H1 (cell line): ENCODE measurements around the gene CNTN5. TPM values are rescaled to one million over a fixed set of nuclear protein-coding genes. Genes with fewer than 3 reads are reported as not detected.

Experiments used
- CTCF ChIA-PET: fragments of 300-600 bp; sonication (Branson Sonifier 250); formaldehyde crosslinking; loops from one replicate; lab custom pipeline; 2021; ENCODE audit not compliant: partially characterized antibody; lab: Charles Lee
- POLR2A ChIA-PET: fragments of 300-600 bp; sonication (Branson Sonifier 250); formaldehyde crosslinking; loops from one replicate; lab custom pipeline; 2021; ENCODE audit warnings: inconsistent platforms; ENCODE audit not compliant: partially characterized antibody; lab: Charles Lee
- DNase-seq, 2 experiments: peaks; one replicate each; pipeline versions ENCODE4 v3.0.0 to v3.0.0-alpha.2; 2010 to 2022; ENCODE audit warnings: low spot score in 2 of 2, low read depth in 1 of 2, mixed read lengths in 1 of 2
- FAIRE-seq: peaks from 2 replicates; lab custom pipeline; 2011; peaks lifted over from hg19 to GRCh38; lab: Jason Lieb, UNC
- H2AFZ ChIP-seq: 2 replicates; pipeline ENCODE4 v1.8.1; 2012; ENCODE audit warnings: low read length, inconsistent platforms
- H2AK5ac ChIP-seq: 2 replicates; pipeline ENCODE4 v1.6.1; 2013; ENCODE audit warnings: low read depth, low read length
- H2BK120ac ChIP-seq: replicated peaks from 2 replicates; pipeline ENCODE3; 2013; ENCODE audit warnings: low read depth, low read length, inconsistent platforms
- H2BK12ac ChIP-seq: 2 replicates; pipeline ENCODE4 v1.6.1; 2013; ENCODE audit warnings: low read depth, low read length
- H2BK15ac ChIP-seq: 2 replicates; pipeline ENCODE4 v1.6.1; 2013; ENCODE audit warnings: low read length
- H2BK20ac ChIP-seq: 2 replicates; pipeline ENCODE4 v1.6.1; 2013; ENCODE audit warnings: low read length
- H2BK5ac ChIP-seq: 2 replicates; pipeline ENCODE4 v1.6.1; 2013; ENCODE audit warnings: low read depth, low read length
- H3K14ac ChIP-seq: 2 replicates; pipeline ENCODE4 v1.6.1; 2013; ENCODE audit warnings: inconsistent platforms; ENCODE audit not compliant: insufficient read length
- H3K18ac ChIP-seq: 2 replicates; pipeline ENCODE4 v1.6.1; 2013; ENCODE audit warnings: low read length; ENCODE audit errors: extremely low read depth
- H3K23ac ChIP-seq: 2 replicates; pipeline ENCODE4 v1.6.1; 2013; ENCODE audit warnings: inconsistent platforms; ENCODE audit not compliant: insufficient read length
- H3K23me2 ChIP-seq: 2 replicates; pipeline ENCODE4 v1.6.1; 2013; ENCODE audit warnings: low read depth, low read length
- H3K27ac ChIP-seq: 2 replicates; pipeline ENCODE4 v1.6.1; 2011; ENCODE audit warnings: low read depth, low read length, inconsistent platforms
- H3K27me3 ChIP-seq, 4 experiments: replicated peaks in 1 of 4; 1 replicate in 1 of 4; 2 replicates in 3 of 4; pipeline versions ENCODE4 v1.6.1 to v1.8.1; 2011 to 2013; ENCODE audit warnings: low read length in 3 of 4, mild to moderate bottlenecking in 3 of 4, inconsistent platforms in 2 of 4, mixed read lengths in 2 of 4, moderate library complexity in 1 of 4; ENCODE audit not compliant: control insufficient read depth in 3 of 4, insufficient read depth in 3 of 4; ENCODE audit errors: extremely low read depth in 1 of 4
- H3K36me3 ChIP-seq, 4 experiments: 2 replicates each; pipeline versions ENCODE4 v1.6.1 to v1.8.1; 2011 to 2013; ENCODE audit warnings: mild to moderate bottlenecking in 4 of 4, low read length in 3 of 4, moderate library complexity in 2 of 4, control low read depth in 1 of 4, inconsistent platforms in 1 of 4; ENCODE audit not compliant: insufficient read depth in 4 of 4, control insufficient read depth in 2 of 4
- H3K4ac ChIP-seq: replicated peaks from 2 replicates; pipeline ENCODE3; 2013; ENCODE audit warnings: low read length, low read depth, mixed read lengths, inconsistent platforms; ENCODE audit not compliant: insufficient read length
- H3K4me1 ChIP-seq, 4 experiments: replicated peaks in 1 of 4; 1 replicate in 1 of 4; 2 replicates in 3 of 4; pipeline versions ENCODE4 v1.6.1 to v1.8.1; 2011 to 2013; ENCODE audit warnings: low read length in 3 of 4, inconsistent platforms in 2 of 4, mixed read lengths in 1 of 4; ENCODE audit not compliant: insufficient read depth in 4 of 4, control insufficient read depth in 3 of 4
- H3K4me2 ChIP-seq, 2 experiments: 2 replicates each; pipeline versions ENCODE4 v1.6.1 to v1.8.1; 2011 to 2013; ENCODE audit warnings: low read depth in 2 of 2, low read length in 2 of 2, control low read depth in 1 of 2, inconsistent platforms in 1 of 2, mild to moderate bottlenecking in 1 of 2; ENCODE audit not compliant: insufficient read depth in 1 of 2
- H3K4me3 ChIP-seq, 4 experiments: fragments of 200-600, 300-600 bp in 1 of 4; sonication (generic), shearing (Covaris generic), sonication (Bioruptor Twin) in 1 of 4; 2 replicates each; pipeline versions ENCODE4 v1.5.1 to v1.8.1; 2011 to 2016; ENCODE audit warnings: low read length in 4 of 4, low read depth in 3 of 4, control low read depth in 2 of 4, inconsistent platforms in 2 of 4, mild to moderate bottlenecking in 2 of 4, mixed read lengths in 1 of 4, moderate library complexity in 1 of 4; ENCODE audit not compliant: insufficient read depth in 2 of 4; ENCODE audit errors: extremely low read depth in 1 of 4
- H3K56ac ChIP-seq: replicated peaks from 2 replicates; pipeline ENCODE3; 2013; ENCODE audit warnings: low read depth, mild to moderate bottlenecking, mixed read lengths, low read length, inconsistent platforms; ENCODE audit not compliant: insufficient read length
- H3K79me1 ChIP-seq: 2 replicates; pipeline ENCODE4 v1.6.1; 2013; ENCODE audit warnings: low read depth, low read length, control low read depth
- H3K79me2 ChIP-seq, 2 experiments: 2 replicates each; pipeline versions ENCODE4 v1.6.1 to v1.8.1; 2012 to 2013; ENCODE audit warnings: low read length in 2 of 2, mild to moderate bottlenecking in 2 of 2, inconsistent platforms in 1 of 2; ENCODE audit not compliant: insufficient read depth in 2 of 2, control insufficient read depth in 1 of 2
- H3K9ac ChIP-seq, 4 experiments: replicated peaks in 1 of 4; 1 replicate in 1 of 4; 2 replicates in 3 of 4; pipeline versions ENCODE4 v1.6.1 to v1.8.1; 2011 to 2013; ENCODE audit warnings: low read depth in 3 of 4, low read length in 3 of 4, control low read depth in 2 of 4, mild to moderate bottlenecking in 2 of 4, moderate library complexity in 2 of 4, inconsistent platforms in 1 of 4; ENCODE audit errors: extremely low read depth in 1 of 4
- H3K9me3 ChIP-seq, 2 experiments: 2 replicates each; pipeline versions ENCODE4 v1.6.1 to v1.8.1; 2012 to 2013; ENCODE audit warnings: mild to moderate bottlenecking in 2 of 2, moderate library complexity in 2 of 2, control low read depth in 1 of 2, inconsistent platforms in 1 of 2, low read depth in 1 of 2, low read length in 1 of 2, mixed read lengths in 1 of 2; ENCODE audit not compliant: insufficient read depth in 2 of 2
- H4K20me1 ChIP-seq, 2 experiments: replicated peaks in 1 of 2; 2 replicates each; pipeline versions ENCODE3 to v1.8.1; 2011 to 2013; ENCODE audit warnings: inconsistent platforms in 2 of 2, low read length in 2 of 2, mild to moderate bottlenecking in 1 of 2; ENCODE audit not compliant: insufficient read depth in 2 of 2, control insufficient read depth in 1 of 2
- H4K5ac ChIP-seq: 2 replicates; pipeline ENCODE4 v1.6.1; 2013; ENCODE audit warnings: low read length, low read depth, mixed read lengths, inconsistent platforms; ENCODE audit not compliant: insufficient read length
- H4K8ac ChIP-seq: 2 replicates; pipeline ENCODE4 v1.8.0; 2013; ENCODE audit warnings: mild to moderate bottlenecking, moderate library complexity, low read length, inconsistent platforms; ENCODE audit not compliant: insufficient read depth; ENCODE audit errors: extremely low read depth
- H4K91ac ChIP-seq: replicated peaks from 2 replicates; pipeline ENCODE3; 2013; ENCODE audit warnings: low read length, mixed read lengths, inconsistent platforms; ENCODE audit not compliant: insufficient read length
- ASH2L ChIP-seq: fragments of 200-600, 300-600 bp; sonication (generic); IDR thresholded peaks from one replicate; pipeline ENCODE4 v1.7.1; 2017; ENCODE audit warnings: low read length
- CBX5 ChIP-seq: fragments of 300-800, 300-1000 bp; sonication (generic); IDR thresholded peaks from 2 replicates; pipeline ENCODE4 v1.7.1; 2016; ENCODE audit warnings: antibody characterized with exemption, low read length, low read depth
- POU5F1 ChIP-seq: IDR thresholded peaks from 2 replicates; pipeline ENCODE4 v1.6.1; 2011; ENCODE audit warnings: low read depth, mild to moderate bottlenecking, low read length, moderate library complexity
- RAD21 ChIP-seq, 2 experiments: IDR thresholded peaks in 1 of 2; conservative IDR thresholded peaks in 1 of 2; 2 replicates each; pipeline ENCODE4 v1.6.1; 2011; ENCODE audit warnings: low read depth in 2 of 2, low read length in 2 of 2, improper control_type of control experiment in 1 of 2, inconsistent platforms in 1 of 2, mild to moderate bottlenecking in 1 of 2, moderate library complexity in 1 of 2
- RNF2 ChIP-seq: fragments of 200-900, 300-1000 bp; sonication (generic); IDR thresholded peaks from 2 replicates; pipeline ENCODE4 v1.7.1; 2016; ENCODE audit warnings: borderline replicate concordance, low read depth, mild to moderate bottlenecking, antibody characterized with exemption, low read length; ENCODE audit not compliant: poor library complexity, severe bottlenecking; ENCODE audit errors: missing control alignments
- TCF12 ChIP-seq: IDR thresholded peaks from 2 replicates; pipeline ENCODE4 v1.6.1; 2011; ENCODE audit warnings: low read depth, mild to moderate bottlenecking, low read length
- WGBS, 2 experiments: shearing (Covaris generic) in 1 of 2; methylation state at CpG; one replicate each; pipeline versions ENCODE4 v1.1.6 to v1.1.7; 2013 to 2015; ENCODE audit warnings: low lambda C conversion rate in 2 of 2, mixed read lengths in 2 of 2, inconsistent platforms in 1 of 2, low coverage in 1 of 2, missing lambda C conversion rate in 1 of 2; ENCODE audit not compliant: insufficient replicate concordance in 2 of 2, insufficient coverage in 1 of 2, insufficient read length in 1 of 2; ENCODE audit errors: extremely low coverage in 1 of 2, missing lambda C conversion rate in 1 of 2; 5-methylcytosine and 5-hydroxymethylcytosine counted together
- polyA plus RNA-seq, 7 experiments: library from polyadenylated mRNA; depleted of rRNA in 3 of 7; stranded (reverse) in 5 of 7; unstranded in 2 of 7; fragments of >200 nt in 5 of 7; fragments of 200-250 nt in 2 of 7; gene quantifications; 1 replicate in 5 of 7; 2 replicates in 1 of 7; 4 replicates in 1 of 7; pipeline versions ENCODE4 v1.2.1 to v1.2.3, GENCODE V29; 2011 to 2013; ENCODE audit warnings: missing spikeins in 2 of 7, mixed read lengths in 2 of 7
- total RNA-seq: library from RNA; stranded (reverse); fragmentation: NEBNext Ultra II Directional; extraction: Animal tissue kit (Norgen Biotek cat#: 25700); gene quantifications from 2 replicates; pipeline ENCODE4 v1.2.1, GENCODE V29; 2021
- TF ChIP-seq, protein P1 (sequence below): IDR thresholded peaks from 2 replicates; pipeline ENCODE4 v1.6.1; 2012; ENCODE audit warnings: inconsistent platforms

The CNTN5 gene
- total and polyA plus RNA-seq, 2 of the 8 experiments (the other 6 are each of a cell fraction or from before 2014, with no cell fraction given) = not detected

- DNase-seq = no peak
- no peak overlapping the region for H2AK5ac ChIP-seq
- no peak for FAIRE-seq
- H3K9ac ChIP-seq = no peak overlapping the region
- H2AFZ ChIP-seq = no peak overlapping the region
- 94% methylated on average over 2 of the region's 2 CpGs; no CpG with 5 or more reads in 1 of the 2 experiments for WGBS, 2 experiments
- no peaks in the 10 kb centered on the region for H3K9me3 ChIP-seq
- H3K23me2 ChIP-seq = no peaks in the 10 kb centered on the region
- no peaks in the 10 kb centered on the region for H3K4me1 ChIP-seq
- no peak overlapping the region for H3K4ac ChIP-seq
- no peak overlapping the region for H4K91ac ChIP-seq
- no peak overlapping the region for H4K5ac ChIP-seq
- no peak overlapping the region for H2BK120ac ChIP-seq
- no peaks in the 10 kb centered on the region for H3K79me1 ChIP-seq
- no peak overlapping the region for H2BK15ac ChIP-seq
- no peaks in the 10 kb centered on the region for H3K79me2 ChIP-seq
- H4K20me1 ChIP-seq = no peaks in the 10 kb centered on the region
- CTCF ChIA-PET = no interaction called here
- no peak overlapping the region for H3K23ac ChIP-seq
- H3K56ac ChIP-seq = no peak overlapping the region
- no peak overlapping the region for H3K14ac ChIP-seq
- no peak overlapping the region for H2BK20ac ChIP-seq
- POLR2A ChIA-PET = no interaction called here
- H2BK12ac ChIP-seq = no peak overlapping the region
- no peak for TF ChIP-seq CBX5
- no peak for TF ChIP-seq ASH2L
- no peak for TF ChIP-seq TCF12
- TF ChIP-seq RAD21 (IDR thresholded peaks at IDR 0.05 in 1 of 2, conservative IDR thresholded peaks at IDR 0.05 in 1 of 2; ENCODE audit: low read depth in 2 of 2, low read length in 2 of 2) = no peak
- no peak for TF ChIP-seq RNF2
- TF ChIP-seq, protein P1, sequence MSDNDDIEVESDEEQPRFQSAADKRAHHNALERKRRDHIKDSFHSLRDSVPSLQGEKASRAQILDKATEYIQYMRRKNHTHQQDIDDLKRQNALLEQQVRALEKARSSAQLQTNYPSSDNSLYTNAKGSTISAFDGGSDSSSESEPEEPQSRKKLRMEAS = no peak
- no peak for TF ChIP-seq POU5F1
- no peak overlapping the region for H3K18ac ChIP-seq
- no peak overlapping the region for H3K4me3 ChIP-seq
- H3K27me3 ChIP-seq = no peaks in the 10 kb centered on the region
- H4K8ac ChIP-seq = no peak overlapping the region
- no peaks in the 10 kb centered on the region for H3K36me3 ChIP-seq
- H3K27ac ChIP-seq = no peak overlapping the region
- no peak overlapping the region for H2BK5ac ChIP-seq
- H3K4me2 ChIP-seq = no peak overlapping the region
Measured at GRCh38 chr11:99406345-99406744, 385.6 kb downstream of the CNTN5 start.
